Measurements from ENCODE around the gene RASL10B. TPM values are rescaled to one million over a fixed set of nuclear protein-coding genes. Genes with fewer than 3 reads are reported as not detected.
A peak's percentile ranks its signal among the peaks of the same experiment; 100 is the strongest.
"Not testable (repeated sequence)": the region's sequence is repeated elsewhere in the genome, so short reads cannot be mapped to it uniquely, and the experiment has no call there.

RASL10B gene
- total RNA-seq, 1 donor from 2014 or later = 16.2 TPM

DNA sequence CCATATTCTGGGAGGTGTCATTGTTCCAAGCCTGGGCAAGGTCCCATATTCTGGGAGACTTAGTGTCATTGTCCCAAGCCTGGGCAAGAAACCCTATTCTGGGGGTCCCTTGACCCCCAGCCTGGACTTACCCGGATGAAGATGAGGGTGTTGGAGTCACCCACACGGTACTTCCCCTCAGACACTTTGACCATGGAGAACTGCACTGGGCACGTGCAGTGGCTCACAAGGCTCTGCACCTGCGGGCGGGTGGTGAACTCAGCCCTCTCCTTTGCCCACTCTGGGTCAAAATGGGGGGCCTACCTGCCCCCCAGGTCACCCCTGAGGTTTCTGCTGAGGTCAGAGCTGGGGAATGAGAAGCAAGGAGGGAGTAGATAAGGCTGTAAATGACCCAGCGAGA is 17.5 kb downstream of the RASL10B start:
- H3K36me3 Mint-ChIP-seq (ENCODE audit: unreplicated experiment) = no peaks in the 10 kb centered on the region
- H3K4me1 Mint-ChIP-seq (ENCODE audit: unreplicated experiment) = peaks cover 7% of the 10 kb centered on the region
- H3K9me3 Mint-ChIP-seq (ENCODE audit: unreplicated experiment) = no peaks in the 10 kb centered on the region
- DNase-seq (ENCODE audit: extremely low spot score, unreplicated experiment) = no peak
- no peak overlapping the region for H3K27ac Mint-ChIP-seq (ENCODE audit: unreplicated experiment)
- peaks cover 29% of the 10 kb centered on the region for H3K27me3 Mint-ChIP-seq (ENCODE audit: unreplicated experiment)
- TF ChIP-seq, protein P1, sequence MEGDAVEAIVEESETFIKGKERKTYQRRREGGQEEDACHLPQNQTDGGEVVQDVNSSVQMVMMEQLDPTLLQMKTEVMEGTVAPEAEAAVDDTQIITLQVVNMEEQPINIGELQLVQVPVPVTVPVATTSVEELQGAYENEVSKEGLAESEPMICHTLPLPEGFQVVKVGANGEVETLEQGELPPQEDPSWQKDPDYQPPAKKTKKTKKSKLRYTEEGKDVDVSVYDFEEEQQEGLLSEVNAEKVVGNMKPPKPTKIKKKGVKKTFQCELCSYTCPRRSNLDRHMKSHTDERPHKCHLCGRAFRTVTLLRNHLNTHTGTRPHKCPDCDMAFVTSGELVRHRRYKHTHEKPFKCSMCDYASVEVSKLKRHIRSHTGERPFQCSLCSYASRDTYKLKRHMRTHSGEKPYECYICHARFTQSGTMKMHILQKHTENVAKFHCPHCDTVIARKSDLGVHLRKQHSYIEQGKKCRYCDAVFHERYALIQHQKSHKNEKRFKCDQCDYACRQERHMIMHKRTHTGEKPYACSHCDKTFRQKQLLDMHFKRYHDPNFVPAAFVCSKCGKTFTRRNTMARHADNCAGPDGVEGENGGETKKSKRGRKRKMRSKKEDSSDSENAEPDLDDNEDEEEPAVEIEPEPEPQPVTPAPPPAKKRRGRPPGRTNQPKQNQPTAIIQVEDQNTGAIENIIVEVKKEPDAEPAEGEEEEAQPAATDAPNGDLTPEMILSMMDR (IDR thresholded peaks at IDR 0.05) = no peak
- H3K4me3 Mint-ChIP-seq (ENCODE audit: unreplicated experiment) = no peak overlapping the region

DNA sequence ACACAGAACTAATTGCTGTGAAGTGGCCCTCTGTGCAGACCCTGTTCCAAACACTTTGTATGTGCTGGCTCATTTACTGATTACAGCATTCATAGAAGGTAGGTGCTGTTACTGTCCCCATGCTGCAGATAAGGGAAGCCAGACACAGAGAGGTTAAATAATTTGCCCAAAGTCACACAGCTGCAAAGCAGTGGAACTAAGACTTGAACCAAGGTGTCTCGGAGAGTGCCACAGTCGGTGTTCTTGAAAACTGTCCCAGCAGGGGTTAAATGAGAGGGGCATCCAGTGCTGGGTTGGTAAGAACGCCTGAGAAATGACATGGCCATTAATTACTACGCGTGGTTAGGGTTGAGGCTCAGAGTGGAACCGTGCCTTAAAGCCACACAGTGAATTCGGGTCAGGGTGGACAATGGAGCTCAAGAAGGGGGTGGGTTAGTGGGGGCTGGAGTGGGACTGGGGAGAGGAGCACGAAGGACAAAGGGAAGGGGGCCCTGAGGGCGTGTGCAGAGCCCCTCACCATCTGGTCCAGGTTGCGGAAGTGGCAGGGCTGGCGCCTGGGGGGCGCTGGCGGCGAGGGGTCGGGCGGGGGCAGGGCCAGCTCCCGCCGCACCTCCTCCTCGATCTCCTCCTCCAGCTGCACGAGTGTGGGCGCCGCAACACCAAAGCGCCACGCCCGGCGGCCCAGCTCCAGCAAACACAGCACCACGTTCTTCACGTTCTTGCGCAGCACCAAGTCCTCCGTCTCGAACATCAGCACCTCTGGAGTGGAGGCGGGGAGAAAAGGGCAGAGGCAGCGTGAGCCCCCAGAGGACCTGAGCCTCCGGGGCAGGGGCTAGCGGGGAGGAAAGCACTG is 18.3 kb downstream of the RASL10B start:
- Mint-ChIP-seq H3K9me3 (ENCODE audit: unreplicated experiment) (no peaks in the 10 kb centered on the region), H3K27me3 (ENCODE audit: unreplicated experiment) (peaks cover 29% of the 10 kb centered on the region), H3K36me3 (ENCODE audit: unreplicated experiment) (no peaks in the 10 kb centered on the region), H3K4me1 (ENCODE audit: unreplicated experiment) (peaks cover 7% of the 10 kb centered on the region), H3K27ac (ENCODE audit: unreplicated experiment) (no peak overlapping the region), H3K4me3 (ENCODE audit: unreplicated experiment) (no peak overlapping the region)
- DNase-seq (ENCODE audit: extremely low spot score, unreplicated experiment) = no peak
- TF ChIP-seq, protein P1 (IDR thresholded peaks at IDR 0.05) = no peak

DNA sequence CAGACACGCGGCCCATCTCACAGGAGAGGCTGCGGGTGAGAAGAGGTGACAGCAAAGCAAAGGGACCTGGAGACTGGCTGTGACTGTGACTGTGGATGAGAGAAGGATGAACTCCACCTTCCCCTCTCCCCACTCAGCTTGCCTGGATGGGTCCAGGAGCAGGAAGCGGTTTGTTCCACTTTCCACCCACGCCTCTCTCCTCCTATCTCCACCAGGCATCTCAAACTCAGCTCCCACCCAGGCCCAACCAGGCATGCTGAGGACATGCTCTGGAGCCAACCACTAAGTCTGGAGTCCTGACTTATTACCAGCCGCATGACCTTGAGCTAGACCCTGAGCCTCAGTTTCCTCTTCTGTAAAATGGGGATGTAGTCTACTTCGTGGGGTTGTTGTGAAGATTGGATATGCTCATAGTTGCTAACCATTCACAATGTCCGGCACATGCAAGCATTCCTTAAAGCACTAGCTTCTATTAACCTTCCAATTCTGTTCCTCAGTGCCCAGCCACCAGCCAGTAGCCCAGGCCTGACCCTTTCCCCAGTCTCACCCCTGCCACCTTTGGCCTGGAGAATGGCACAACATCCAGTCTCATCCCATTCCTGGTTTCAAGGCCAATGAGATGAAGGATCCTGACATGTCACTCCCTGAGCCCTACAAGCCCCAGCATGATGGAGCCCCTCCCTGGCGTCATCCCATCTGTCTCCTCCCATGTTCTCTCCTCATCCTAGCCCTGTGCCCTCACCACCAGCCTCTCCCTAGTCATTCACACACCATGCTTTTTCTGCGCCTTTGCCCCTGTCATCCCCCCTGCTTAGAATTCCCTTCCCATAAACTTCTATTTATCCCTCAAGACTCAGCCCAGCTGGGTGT is 19.3 kb downstream of the RASL10B start:
- Mint-ChIP-seq H3K27me3 (ENCODE audit: unreplicated experiment) (peaks cover 32% of the 10 kb centered on the region), H3K36me3 (ENCODE audit: unreplicated experiment) (no peaks in the 10 kb centered on the region), H3K4me3 (ENCODE audit: unreplicated experiment) (peak overlapping the region; percentile 38), H3K9me3 (ENCODE audit: unreplicated experiment) (no peaks in the 10 kb centered on the region), H3K4me1 (ENCODE audit: unreplicated experiment) (peaks cover 7% of the 10 kb centered on the region), H3K27ac (ENCODE audit: unreplicated experiment) (no peak overlapping the region)
- TF ChIP-seq, protein P1 (IDR thresholded peaks at IDR 0.05) = no peak
- DNase-seq (ENCODE audit: extremely low spot score, unreplicated experiment) = no peak

DNA sequence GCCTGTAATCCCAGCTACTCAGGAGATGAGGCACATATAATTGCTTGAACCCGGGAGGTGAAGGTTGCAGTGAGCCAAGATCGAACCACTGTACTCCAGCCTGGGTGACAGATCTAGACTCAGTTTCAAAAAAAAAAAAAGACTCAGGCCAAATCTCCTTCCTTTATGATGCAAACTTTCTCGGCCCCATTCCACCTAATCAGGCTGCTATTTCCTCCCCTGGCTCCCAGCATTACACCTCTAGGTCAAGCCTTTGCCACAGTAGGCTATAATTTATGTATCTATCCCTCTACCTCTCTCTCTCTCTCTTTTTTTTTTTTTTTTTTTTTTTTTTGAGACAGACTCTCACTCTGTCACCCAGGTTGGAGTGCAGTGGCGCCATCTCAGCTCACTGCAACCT is 20.1 kb downstream of the RASL10B start:
- not testable (repeated sequence) for H3K4me3 Mint-ChIP-seq (ENCODE audit: unreplicated experiment); DNase-seq (ENCODE audit: extremely low spot score, unreplicated experiment); H3K9me3 Mint-ChIP-seq (ENCODE audit: unreplicated experiment); H3K36me3 Mint-ChIP-seq (ENCODE audit: unreplicated experiment); H3K27ac Mint-ChIP-seq (ENCODE audit: unreplicated experiment); H3K4me1 Mint-ChIP-seq (ENCODE audit: unreplicated experiment)
- peaks cover 32% of the 10 kb centered on the region for H3K27me3 Mint-ChIP-seq (ENCODE audit: unreplicated experiment)

DNA sequence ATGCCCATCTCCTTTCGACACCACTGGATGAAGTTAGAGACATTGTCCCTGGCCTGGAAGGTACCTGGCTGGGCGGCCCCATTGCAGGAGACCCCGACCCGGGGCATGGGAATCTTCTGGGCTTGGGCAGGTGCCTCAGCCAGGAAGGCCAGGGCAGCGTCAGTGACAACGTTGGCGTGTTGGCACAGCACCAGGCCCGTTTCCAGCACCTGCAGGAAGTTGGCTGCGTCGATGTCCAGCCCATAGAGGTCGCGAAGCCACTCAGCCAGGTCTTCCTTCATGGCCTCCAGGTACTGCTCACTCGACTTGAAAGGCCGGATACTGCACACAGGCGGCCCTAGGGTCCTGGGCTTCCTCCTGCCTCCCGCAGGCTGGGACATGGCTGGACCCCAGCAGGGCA is 21.0 kb downstream of the RASL10B start:
- H3K4me3 Mint-ChIP-seq (ENCODE audit: unreplicated experiment) = no peak overlapping the region
- H3K27ac Mint-ChIP-seq (ENCODE audit: unreplicated experiment) = no peak overlapping the region
- H3K9me3 Mint-ChIP-seq (ENCODE audit: unreplicated experiment) = no peaks in the 10 kb centered on the region
- TF ChIP-seq, protein P1 (IDR thresholded peaks at IDR 0.05) = no peak
- no peak for DNase-seq (ENCODE audit: extremely low spot score, unreplicated experiment)
- no peaks in the 10 kb centered on the region for H3K36me3 Mint-ChIP-seq (ENCODE audit: unreplicated experiment)
- H3K27me3 Mint-ChIP-seq (ENCODE audit: unreplicated experiment) = peaks cover 32% of the 10 kb centered on the region
- H3K4me1 Mint-ChIP-seq (ENCODE audit: unreplicated experiment) = peaks cover 7% of the 10 kb centered on the region

Measured in osteocyte (in vitro differentiated cells).